HG03439 (cell line): ENCODE measurements around the gene C1orf105.
"Not testable (repeated sequence)": the region's sequence is repeated elsewhere in the genome, so short reads cannot be mapped to it uniquely, and the experiment has no call there.

Source experiments
- ATAC-seq: cut with Tn5 transposase; IDR thresholded peaks from one replicate; pipeline ENCODE4 v1.9.1; 2021; ENCODE audit warnings: mild to moderate bottlenecking, moderate library complexity; ENCODE audit not compliant: unreplicated experiment

The C1orf105 gene

GRCh38 chr1:172423336-172423735 lies 2.9 kb downstream of the C1orf105 start:
- ATAC-seq = no peak

GRCh38 chr1:172425339-172425738 lies 4.9 kb downstream of the C1orf105 start:
- ATAC-seq = no peak

GRCh38 chr1:172427191-172427590 lies 6.7 kb downstream of the C1orf105 start:
- no peak for ATAC-seq

- no peak for ATAC-seq
These were observed 9.0 kb downstream of the C1orf105 start for GRCh38 chr1:172429331-172430127.

GRCh38 chr1:172430128-172430454 lies 9.6 kb downstream of the C1orf105 start:
- ATAC-seq = no peak

GRCh38 chr1:172431204-172431603 lies 10.7 kb downstream of the C1orf105 start:
- no peak for ATAC-seq

- no peak for ATAC-seq
These were observed 11.3 kb downstream of the C1orf105 start for GRCh38 chr1:172431721-172432192.

- not testable (repeated sequence) for ATAC-seq
These were observed 16.7 kb downstream of the C1orf105 start for GRCh38 chr1:172437183-172437582.

- ATAC-seq = no peak
These were observed 21.9 kb downstream of the C1orf105 start for GRCh38 chr1:172442404-172442803.

- ATAC-seq = no peak
These were observed 22.5 kb downstream of the C1orf105 start for GRCh38 chr1:172442843-172443565.

GRCh38 chr1:172443666-172444453 lies 23.4 kb downstream of the C1orf105 start, which contains the start of gene PIGC:
PIGC (minus strand) TSS chr1:172444069; CDS start chr1:172442622, 1,447 bp downstream.
- ATAC-seq = peak; percentile 100

- ATAC-seq = no peak
These were observed 26.1 kb downstream of the C1orf105 start for GRCh38 chr1:172446547-172446946.

GRCh38 chr1:172447641-172448040 lies 27.2 kb downstream of the C1orf105 start:
- no peak for ATAC-seq

GRCh38 chr1:172448995-172449584 lies 28.6 kb downstream of the C1orf105 start:
- ATAC-seq = no peak

- peak; percentile 86 for ATAC-seq
These were observed 29.4 kb downstream of the C1orf105 start for GRCh38 chr1:172449585-172450523.

GRCh38 chr1:172450524-172450885 lies 30.0 kb downstream of the C1orf105 start:
- ATAC-seq = no peak

- ATAC-seq = no peak
These were observed 30.5 kb downstream of the C1orf105 start for GRCh38 chr1:172451002-172451443.

GRCh38 chr1:172452536-172453152 lies 32.2 kb downstream of the C1orf105 start:
- ATAC-seq = no peak

GRCh38 chr1:172453153-172453545 lies 32.7 kb downstream of the C1orf105 start:
- no peak for ATAC-seq
